Kidney (tissue), 14 donors: ENCODE results near the gene NCAM2. TPM values are rescaled to one million over a fixed set of nuclear protein-coding genes. Genes with fewer than 3 reads are reported as not detected.

Source experiments
- DNase-seq, 5 donors: peaks; one replicate each; pipeline ENCODE4 v3.0.0-alpha.2; 2013 to 2020
- FAIRE-seq: peaks from 2 replicates; lab custom pipeline; 2012; peaks lifted over from hg19 to GRCh38; lab: Jason Lieb, UNC
- H3K27ac ChIP-seq, 2 donors: one replicate each; pipeline ENCODE4 v1.7.0; 2013; ENCODE audit warnings: low read depth in 2 of 2, low read length in 2 of 2, inconsistent platforms in 1 of 2
- H3K27me3 ChIP-seq: one replicate; pipeline ENCODE4 v1.7.1; 2013; ENCODE audit warnings: low read length, inconsistent platforms; ENCODE audit not compliant: control insufficient read depth, insufficient read depth
- H3K36me3 ChIP-seq, 3 donors: one replicate each; pipeline versions ENCODE4 v1.7.0 to v1.7.1; 2013; ENCODE audit warnings: low read length in 3 of 3, control low read depth in 1 of 3, inconsistent platforms in 1 of 3; ENCODE audit not compliant: insufficient read depth in 3 of 3, control insufficient read depth in 2 of 3
- H3K4me1 ChIP-seq, 3 donors: one replicate each; pipeline versions ENCODE4 v1.7.0 to v1.7.1; 2013; ENCODE audit warnings: low read length in 3 of 3, inconsistent platforms in 1 of 3, low read depth in 1 of 3; ENCODE audit not compliant: control insufficient read depth in 2 of 3, insufficient read depth in 2 of 3
- H3K4me3 ChIP-seq, 3 donors: one replicate each; pipeline versions ENCODE4 v1.7.0 to v1.8.1; 2013; ENCODE audit warnings: low read length in 3 of 3, control low read depth in 1 of 3, inconsistent platforms in 1 of 3
- H3K9ac ChIP-seq, 3 donors: one replicate each; pipeline versions ENCODE4 v1.7.0 to v1.7.1; 2013; ENCODE audit warnings: low read length in 3 of 3, control low read depth in 1 of 3, inconsistent platforms in 1 of 3
- H3K9me3 ChIP-seq, 3 donors: one replicate each; pipeline versions ENCODE4 v1.7.0 to v1.7.1; 2013; ENCODE audit warnings: low read length in 3 of 3, control low read depth in 1 of 3, inconsistent platforms in 1 of 3; ENCODE audit not compliant: control insufficient read depth in 2 of 3, insufficient read depth in 1 of 3
- intact Hi-C: fragments of 100-400 bp; cut with DNase I; formaldehyde crosslinking; loops from one replicate; pipeline ENCODE4 v1.11.1; 2022
- polyA plus RNA-seq: library from polyadenylated mRNA; stranded (reverse); fragments of 350-450 nt; fragmentation: Illumina TruSeq; extraction: RNeasy Lipid Tissue Mini Kit (QIAGEN cat#74804); gene quantifications from one replicate; pipeline ENCODE4 v1.2.3, GENCODE V29; 2014; ENCODE audit warnings: low read depth, low replicate concordance; ENCODE audit not compliant: insufficient read depth
- total RNA-seq: library from RNA; stranded (reverse); fragmentation: NEBNext Ultra II Directional; extraction: Animal tissue kit (Norgen Biotek cat#: 25700); gene quantifications from one replicate; pipeline ENCODE4 v1.2.1, GENCODE V29; 2021
- TF ChIP-seq, protein P1 (sequence below): IDR thresholded peaks from 3 replicates; pipeline ENCODE4 v1.5.1; 2012; ENCODE audit warnings: mild to moderate bottlenecking, moderate library complexity, borderline replicate concordance; ENCODE audit not compliant: insufficient read depth; ENCODE audit errors: extremely low read depth
- donor health status: control.
- donor health status: control.
- donor health status: control.
- donor health status: control.
- donor health status: control.
- donor health status: DM: yes; HTN: yes; CAD: no.
- donor health status: Normal renal cell carcinoma (clear cell type).

NCAM2 gene
- total and polyA plus RNA-seq, 2 donors from 2014 or later = 0.13 to 0.82 TPM

- no peak for FAIRE-seq
These were observed 243.2 kb downstream of the NCAM2 start for GRCh38 chr21:21241391-21241790.

DNA sequence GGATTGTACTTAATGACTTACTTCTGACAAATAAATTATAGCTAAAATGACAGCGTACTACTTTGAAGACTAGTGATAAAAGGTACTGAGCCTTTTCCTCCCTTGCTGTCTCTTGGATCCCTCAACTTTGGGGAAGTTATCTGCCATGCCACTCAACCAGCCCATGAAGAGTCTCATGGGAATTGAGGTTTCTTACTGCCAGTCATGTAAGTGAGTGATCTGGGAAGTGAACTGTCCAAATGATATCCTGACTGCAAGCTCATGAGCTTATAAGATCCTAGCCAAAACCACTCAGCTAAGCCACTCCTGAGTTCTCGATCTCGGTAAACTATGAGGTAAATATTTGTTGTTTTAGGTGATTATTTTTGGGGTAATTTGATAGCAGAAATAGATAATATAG lies 247.8 kb downstream of the NCAM2 start:
- TF ChIP-seq, protein P1, sequence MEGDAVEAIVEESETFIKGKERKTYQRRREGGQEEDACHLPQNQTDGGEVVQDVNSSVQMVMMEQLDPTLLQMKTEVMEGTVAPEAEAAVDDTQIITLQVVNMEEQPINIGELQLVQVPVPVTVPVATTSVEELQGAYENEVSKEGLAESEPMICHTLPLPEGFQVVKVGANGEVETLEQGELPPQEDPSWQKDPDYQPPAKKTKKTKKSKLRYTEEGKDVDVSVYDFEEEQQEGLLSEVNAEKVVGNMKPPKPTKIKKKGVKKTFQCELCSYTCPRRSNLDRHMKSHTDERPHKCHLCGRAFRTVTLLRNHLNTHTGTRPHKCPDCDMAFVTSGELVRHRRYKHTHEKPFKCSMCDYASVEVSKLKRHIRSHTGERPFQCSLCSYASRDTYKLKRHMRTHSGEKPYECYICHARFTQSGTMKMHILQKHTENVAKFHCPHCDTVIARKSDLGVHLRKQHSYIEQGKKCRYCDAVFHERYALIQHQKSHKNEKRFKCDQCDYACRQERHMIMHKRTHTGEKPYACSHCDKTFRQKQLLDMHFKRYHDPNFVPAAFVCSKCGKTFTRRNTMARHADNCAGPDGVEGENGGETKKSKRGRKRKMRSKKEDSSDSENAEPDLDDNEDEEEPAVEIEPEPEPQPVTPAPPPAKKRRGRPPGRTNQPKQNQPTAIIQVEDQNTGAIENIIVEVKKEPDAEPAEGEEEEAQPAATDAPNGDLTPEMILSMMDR = no peak
- Histone ChIP-seq H3K27ac (no peak overlapping the region), H3K36me3 (no peaks in the 10 kb centered on the region), H3K9ac (no peak overlapping the region), H3K27me3 (no peaks in the 10 kb centered on the region), H3K4me1 (no peaks in the 10 kb centered on the region), H3K9me3 (no peaks in the 10 kb centered on the region), H3K4me3 (no peak overlapping the region)
- intact Hi-C loops = no loop called here
- no peak for FAIRE-seq
- no peak for DNase-seq

More at GRCh38 chr21:21241391-21241790, 243.2 kb downstream of the NCAM2 start:
- Histone ChIP-seq H3K9me3 (no peaks in the 10 kb centered on the region), H3K4me1 (no peaks in the 10 kb centered on the region), H3K9ac (no peak overlapping the region), H3K27ac (no peak overlapping the region), H3K36me3 (no peaks in the 10 kb centered on the region), H3K4me3 (no peak overlapping the region), H3K27me3 (no peaks in the 10 kb centered on the region)
- intact Hi-C loops = no loop called here
- DNase-seq = no peak
- TF ChIP-seq, protein P1 = no peak

DNA sequence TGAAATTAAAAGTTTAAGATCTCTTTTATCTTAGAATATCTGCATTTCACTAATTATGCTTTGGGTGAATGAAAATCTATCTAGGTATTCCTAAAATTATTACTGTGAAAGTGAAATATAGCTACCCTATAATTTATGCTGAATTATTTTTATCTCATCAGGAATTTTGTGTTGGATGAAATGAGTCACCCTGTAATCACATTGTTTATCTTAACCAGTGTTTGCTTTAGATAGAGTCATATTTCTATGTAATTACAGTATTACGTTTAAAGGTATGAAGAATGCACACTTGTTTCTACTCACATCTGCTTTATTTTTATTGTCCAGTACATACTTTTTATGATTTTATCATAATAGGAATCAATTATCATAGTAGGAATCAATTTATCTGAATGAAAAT lies 249.2 kb downstream of the NCAM2 start:
- H3K4me3 ChIP-seq = no peak overlapping the region
- TF ChIP-seq, protein P1 = no peak
- intact Hi-C loops = no loop called here
- DNase-seq (no peak), FAIRE-seq (no peak)
- no peaks in the 10 kb centered on the region for H3K4me1 ChIP-seq
- H3K36me3 ChIP-seq = no peaks in the 10 kb centered on the region
- H3K27ac ChIP-seq = no peak overlapping the region
- no peaks in the 10 kb centered on the region for H3K9me3 ChIP-seq
- no peak overlapping the region for H3K9ac ChIP-seq
- H3K27me3 ChIP-seq = no peaks in the 10 kb centered on the region

DNA sequence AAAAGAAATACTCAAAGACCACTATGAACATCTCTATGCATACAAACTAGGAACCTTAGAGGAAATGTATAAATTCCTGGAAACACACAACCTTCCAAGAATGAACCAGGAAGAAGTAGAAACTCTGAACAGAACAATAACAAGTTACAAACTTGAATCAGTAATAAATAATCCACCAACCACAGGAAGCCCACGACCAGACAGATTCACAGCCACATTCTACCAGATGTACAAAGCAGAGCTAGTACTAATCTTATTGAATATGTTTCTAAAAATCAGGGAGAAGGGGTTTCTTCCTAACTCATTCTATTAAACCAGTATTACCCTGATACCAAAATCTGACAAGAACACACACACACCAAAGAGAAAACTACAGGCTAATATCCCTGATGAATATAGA lies 263.8 kb downstream of the NCAM2 start:
- Histone ChIP-seq H3K9ac (no peak overlapping the region), H3K36me3 (no peaks in the 10 kb centered on the region), H3K9me3 (no peaks in the 10 kb centered on the region), H3K4me3 (no peak overlapping the region), H3K27ac (no peak overlapping the region), H3K4me1 (no peaks in the 10 kb centered on the region), H3K27me3 (no peaks in the 10 kb centered on the region)
- intact Hi-C loops = no loop called here
- TF ChIP-seq, protein P1 = no peak
- FAIRE-seq (no peak), DNase-seq (no peak)
